HAP-1 (cell line): Measurements from ENCODE around the gene YIPF7.

Experiments used
- DNase-seq, 2 experiments: peaks; one replicate each; pipeline ENCODE4 v3.0.0-alpha.2; 2016 to 2020; ENCODE audit warnings: low spot score in 2 of 2
- H3K27me3 ChIP-seq: fragments of 250-450 bp; sonication (Bioruptor Pico); 2 replicates; pipeline ENCODE4 v1.5.1; 2020; ENCODE audit warnings: low read depth, mild to moderate bottlenecking, moderate library complexity
- H3K36me3 ChIP-seq: fragments of 250-450 bp; sonication (Bioruptor Pico); replicated peaks from 2 replicates; pipeline ENCODE4 v1.5.1; 2020; ENCODE audit warnings: mild to moderate bottlenecking
- H3K4me1 ChIP-seq: fragments of 250-450 bp; sonication (Bioruptor Pico); 2 replicates; pipeline ENCODE4 v1.5.1; 2020; ENCODE audit warnings: mild to moderate bottlenecking
- H3K4me3 ChIP-seq: fragments of 250-450 bp; sonication (Bioruptor Pico); 2 replicates; pipeline ENCODE4 v1.5.1; 2020; ENCODE audit warnings: mild to moderate bottlenecking, moderate library complexity
- H3K9me3 ChIP-seq: fragments of 250-450 bp; sonication (Bioruptor Pico); 2 replicates; pipeline ENCODE4 v1.5.1; 2020; ENCODE audit warnings: mild to moderate bottlenecking, moderate library complexity
- in situ Hi-C: fragments of 300-500 bp; cut with MboI; formaldehyde crosslinking; loops from 3 replicates; pipeline ENCODE4 v1.14.3; 2020; ENCODE audit warnings: low sequenced_read_pairs, inconsistent platforms, mixed read lengths

Gene YIPF7

GRCh38 chr4:44651425-44651824 is at the start of gene YIPF7:
YIPF7 (minus strand) TSS chr4:44651625; CDS start chr4:44650100, 1,525 bp downstream.
- no peaks in the 10 kb centered on the region for H3K9me3 ChIP-seq
- in situ Hi-C loops, result no loop called here
- no peak for DNase-seq
- no peaks in the 10 kb centered on the region for H3K36me3 ChIP-seq
- no peak within 1 kb of the TSS for H3K4me3 ChIP-seq
- H3K4me1 ChIP-seq, result no peaks in the 10 kb centered on the region; the same call in 1 of the 2 replicates
- peaks cover 3% of the 10 kb centered on the region; the same call in 1 of the 2 replicates for H3K27me3 ChIP-seq

- H3K9me3 ChIP-seq, result no peaks in the 10 kb centered on the region
- no peak for DNase-seq
- no peaks in the 10 kb centered on the region for H3K27me3 ChIP-seq
- peaks cover 72% of the 10 kb centered on the region for H3K36me3 ChIP-seq
- in situ Hi-C loops, result no loop called here
- no peaks in the 10 kb centered on the region for H3K4me1 ChIP-seq
- no peak overlapping the region for H3K4me3 ChIP-seq
Measured at GRCh38 chr4:44701037-44701436, 49.6 kb upstream of the YIPF7 start.

DNA sequence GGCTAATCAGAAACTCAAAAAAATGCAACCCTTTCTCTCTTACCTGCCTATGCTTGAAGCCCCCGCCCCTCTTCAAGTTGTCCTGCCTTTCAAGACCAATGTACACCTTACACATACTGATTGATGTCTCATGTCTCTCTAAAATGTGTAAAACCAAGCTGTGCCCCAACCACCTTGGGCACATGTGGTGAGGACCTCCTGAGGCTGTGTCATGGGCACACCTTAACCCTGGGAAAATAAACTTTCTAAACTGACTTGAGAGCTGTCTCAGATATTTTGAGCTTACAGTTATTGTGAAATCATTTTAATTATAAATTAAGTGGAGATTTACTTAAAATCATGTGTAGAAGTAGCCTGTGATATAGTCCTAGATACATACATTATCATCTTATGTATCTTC is 49.0 kb upstream of the YIPF7 start:
- in situ Hi-C loops, result no loop called here

DNA sequence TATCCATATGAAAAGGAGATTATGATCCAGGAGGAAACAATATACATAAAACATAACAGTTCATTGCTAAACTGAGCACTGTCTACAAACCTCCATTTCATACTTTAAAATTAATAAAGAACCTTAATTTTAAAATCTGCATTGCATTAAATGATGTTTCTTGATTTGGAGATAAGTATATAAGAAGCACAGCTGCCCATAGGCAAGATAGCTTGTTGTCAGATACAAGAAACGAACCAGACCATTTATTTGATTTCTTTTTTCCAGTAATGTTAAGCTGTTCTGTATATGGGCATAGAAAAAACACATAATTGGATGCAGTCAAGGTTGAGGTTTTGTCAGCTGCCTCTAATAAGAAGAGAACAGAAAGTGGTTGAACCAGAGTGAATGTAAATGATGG is 33.2 kb upstream of the YIPF7 start:
- DNase-seq, result no peak
- in situ Hi-C loops, result no loop called here
- Histone ChIP-seq H3K4me1 (peaks cover 12% of the 10 kb centered on the region), H3K9me3 (no peaks in the 10 kb centered on the region), H3K4me3 (no peak overlapping the region), H3K36me3 (peaks cover 70% of the 10 kb centered on the region), H3K27me3 (no peaks in the 10 kb centered on the region)

More for the DNA sequence above, 49.0 kb upstream of the YIPF7 start:
- Histone ChIP-seq H3K36me3 (peaks cover 78% of the 10 kb centered on the region), H3K27me3 (no peaks in the 10 kb centered on the region), H3K4me1 (no peaks in the 10 kb centered on the region), H3K9me3 (no peaks in the 10 kb centered on the region), H3K4me3 (no peak overlapping the region)
- no peak for DNase-seq

DNA sequence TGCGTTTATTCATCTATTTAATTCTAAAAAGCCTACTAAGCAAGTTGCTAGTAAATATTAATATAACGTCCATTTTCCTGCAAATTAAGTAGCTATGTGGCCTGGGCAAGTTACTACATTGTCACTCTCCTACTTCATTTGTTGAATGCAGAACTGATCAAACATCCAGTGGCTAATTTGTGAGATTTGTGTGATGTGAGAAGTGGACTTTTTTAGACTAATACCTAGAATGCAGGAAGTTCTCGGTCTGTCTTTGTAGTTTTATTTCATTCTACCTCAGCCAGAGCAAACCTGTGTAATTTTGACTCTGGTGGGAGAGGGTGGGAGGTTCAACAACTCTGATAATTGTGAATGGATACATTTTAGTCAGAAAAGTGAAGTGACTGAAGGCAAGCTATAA is 27.6 kb upstream of the YIPF7 start:
- in situ Hi-C loops, result no loop called here
- H3K27me3 ChIP-seq, result no peaks in the 10 kb centered on the region
- peaks cover 32% of the 10 kb centered on the region for H3K36me3 ChIP-seq
- H3K4me1 ChIP-seq, result peaks cover 14% of the 10 kb centered on the region
- peak overlapping the region; percentile 74 for H3K4me3 ChIP-seq
- no peaks in the 10 kb centered on the region for H3K9me3 ChIP-seq
- DNase-seq, result no peak

DNA sequence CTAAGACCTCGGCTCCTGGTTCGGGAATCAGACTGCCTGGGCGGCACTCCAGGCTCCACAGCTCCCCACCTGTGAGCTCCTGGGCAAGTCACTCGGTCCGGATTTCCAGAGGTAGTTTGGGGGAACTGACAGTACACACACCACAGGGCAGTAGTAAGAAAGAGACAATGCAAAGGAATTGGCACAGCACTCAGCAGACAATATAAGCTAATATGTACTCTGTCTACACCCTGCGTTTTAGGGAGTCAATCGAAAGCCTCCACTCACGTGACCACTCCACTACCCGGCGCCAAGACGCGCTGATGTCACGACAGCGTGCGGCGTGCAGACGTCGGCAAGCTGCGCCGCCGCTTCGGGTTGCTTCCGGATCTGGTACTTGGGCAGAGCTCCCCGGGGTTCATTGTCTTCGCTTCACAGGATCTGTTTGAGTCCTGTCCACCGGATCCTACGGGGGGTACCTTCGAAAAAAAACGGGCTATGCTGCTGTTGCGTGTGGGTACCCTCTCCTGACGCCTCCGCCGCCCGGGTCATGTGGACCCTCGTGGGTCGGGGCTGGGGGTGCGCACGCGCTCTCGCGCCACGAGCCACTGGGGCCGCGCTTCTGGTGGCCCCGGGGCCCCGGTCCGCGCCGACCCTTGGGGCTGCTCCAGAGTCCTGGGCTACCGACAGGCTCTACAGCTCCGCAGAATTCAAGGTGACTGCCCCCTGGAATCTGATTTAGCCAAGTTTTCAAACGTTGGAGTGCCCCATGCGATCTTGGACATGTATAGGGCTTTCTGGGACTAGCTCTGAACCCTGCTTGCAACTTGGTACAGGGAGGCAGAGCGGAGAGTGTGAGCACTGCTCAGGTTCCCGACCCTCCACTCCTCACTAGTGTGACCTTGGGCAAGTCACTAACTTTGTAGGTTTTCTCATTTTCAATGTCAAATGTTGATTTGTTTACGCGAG is 26.9 kb upstream of the YIPF7 start, which contains the start of gene GUF1:
TSS of gene GUF1 (plus strand) at position 327 of the 948 bp plus-strand sequence. CDS start at position 530, 203 bp downstream.
- Histone ChIP-seq H3K4me1 (peaks cover 14% of the 10 kb centered on the region), H3K27me3 (no peaks in the 10 kb centered on the region), H3K9me3 (no peaks in the 10 kb centered on the region), H3K36me3 (peaks cover 25% of the 10 kb centered on the region), H3K4me3 (peak within 1 kb of the TSS; percentile 74)
- DNase-seq, result peak; percentile 87 to 90
- in situ Hi-C loops, result no loop called here

DNA sequence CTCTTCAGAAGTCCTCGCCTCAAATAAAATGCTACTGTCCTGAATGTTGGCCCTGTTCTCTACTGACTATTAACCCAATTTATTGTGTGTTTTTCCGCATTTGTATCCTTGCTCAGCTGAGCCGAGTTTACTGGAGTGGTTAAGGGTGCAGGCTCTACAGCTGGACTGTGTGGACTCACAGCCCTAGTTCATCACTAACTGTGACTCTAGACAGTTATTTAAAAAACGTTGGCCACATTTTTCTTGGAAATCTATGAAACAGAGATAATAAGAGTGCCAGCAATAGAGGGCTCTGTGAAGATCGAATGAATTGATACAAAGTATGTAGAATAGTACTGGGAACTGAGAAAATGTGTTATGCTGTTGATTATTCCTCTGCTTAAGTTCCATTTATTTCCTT is 23.9 kb upstream of the YIPF7 start:
- in situ Hi-C loops, result no loop called here
- Histone ChIP-seq H3K4me3 (no peak overlapping the region), H3K4me1 (peaks cover 9% of the 10 kb centered on the region), H3K9me3 (no peaks in the 10 kb centered on the region), H3K27me3 (peaks cover 8% of the 10 kb centered on the region), H3K36me3 (no peaks in the 10 kb centered on the region)
- no peak for DNase-seq

DNA sequence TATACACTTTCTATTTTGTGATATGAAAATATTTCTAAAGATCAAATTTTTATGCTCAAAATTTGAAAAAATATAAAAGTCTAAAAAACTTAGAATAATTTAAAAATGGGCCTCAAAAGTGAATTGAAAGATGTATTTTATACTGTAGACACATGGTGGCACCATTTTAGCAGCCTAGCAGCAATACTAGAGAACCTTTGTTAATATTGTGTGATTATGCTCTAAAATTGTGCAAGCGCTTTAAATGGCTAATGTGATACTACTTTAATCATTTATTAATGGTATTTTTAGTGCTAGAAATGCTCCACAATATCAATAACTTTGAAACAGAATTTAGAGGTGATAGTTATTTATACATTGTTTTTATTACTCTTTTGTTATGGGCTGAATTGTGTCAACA is 23.0 kb upstream of the YIPF7 start:
- in situ Hi-C loops, result no loop called here
- DNase-seq, result no peak
- Histone ChIP-seq H3K36me3 (no peaks in the 10 kb centered on the region), H3K4me3 (no peak overlapping the region), H3K4me1 (no peaks in the 10 kb centered on the region; the same call in 1 of the 2 replicates), H3K9me3 (no peaks in the 10 kb centered on the region), H3K27me3 (peaks cover 8% of the 10 kb centered on the region)

DNA sequence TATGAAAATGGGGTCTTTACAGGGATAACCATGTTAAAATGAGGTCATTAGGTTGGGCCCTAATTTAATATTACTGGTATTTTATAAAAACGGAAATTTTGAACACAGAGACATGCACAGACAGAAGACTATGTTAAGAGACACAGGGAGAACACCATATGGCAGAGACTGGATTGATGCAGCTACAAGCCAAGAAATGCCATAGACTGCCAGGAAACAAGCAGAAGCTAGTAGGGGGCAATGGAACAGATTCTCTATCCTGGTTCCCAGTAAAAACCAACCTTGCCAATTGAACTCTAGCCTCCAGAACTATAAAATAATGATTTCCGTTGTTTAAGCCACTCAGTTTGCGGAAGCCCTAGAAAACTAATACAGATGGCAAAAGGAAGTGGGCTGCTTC is 20.2 kb upstream of the YIPF7 start:
- Histone ChIP-seq H3K4me1 (no peaks in the 10 kb centered on the region), H3K9me3 (no peaks in the 10 kb centered on the region), H3K36me3 (no peaks in the 10 kb centered on the region), H3K27me3 (peaks cover 8% of the 10 kb centered on the region), H3K4me3 (no peak overlapping the region)
- in situ Hi-C loops, result no loop called here
- DNase-seq, result no peak

- in situ Hi-C loops, result no loop called here
- no peaks in the 10 kb centered on the region for H3K4me1 ChIP-seq
- DNase-seq, result no peak
Measured at GRCh38 chr4:44670506-44671199, 19.2 kb upstream of the YIPF7 start.

DNA sequence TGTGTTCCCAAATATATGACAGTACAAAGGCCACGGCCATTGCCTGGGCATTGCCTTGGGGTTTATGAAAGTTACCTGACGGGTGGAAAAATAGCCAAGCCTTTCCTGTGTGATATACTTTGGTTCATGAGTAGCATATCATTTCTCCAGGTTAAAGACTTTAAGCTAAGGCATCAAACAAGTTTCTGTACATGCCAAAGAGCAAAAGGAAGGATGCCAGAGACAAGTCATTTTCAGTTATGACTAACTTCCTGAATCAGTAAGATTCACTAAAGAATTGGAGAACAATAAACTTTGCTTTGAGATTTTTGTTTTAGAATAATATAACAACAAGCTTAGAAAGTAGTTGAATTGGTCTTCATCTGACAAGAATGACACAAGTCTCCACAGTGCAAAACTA is 17.1 kb upstream of the YIPF7 start:
- peaks cover 8% of the 10 kb centered on the region for H3K27me3 ChIP-seq
- in situ Hi-C loops, result no loop called here
- H3K4me3 ChIP-seq, result no peak overlapping the region
- no peaks in the 10 kb centered on the region for H3K9me3 ChIP-seq
- H3K36me3 ChIP-seq, result no peaks in the 10 kb centered on the region
- no peaks in the 10 kb centered on the region for H3K4me1 ChIP-seq
- no peak for DNase-seq

More at GRCh38 chr4:44670506-44671199, 19.2 kb upstream of the YIPF7 start:
- no peak overlapping the region for H3K4me3 ChIP-seq
- H3K27me3 ChIP-seq, result peaks cover 8% of the 10 kb centered on the region
- no peaks in the 10 kb centered on the region for H3K9me3 ChIP-seq
- H3K36me3 ChIP-seq, result no peaks in the 10 kb centered on the region

- Histone ChIP-seq H3K4me3 (no peak overlapping the region), H3K27me3 (no peaks in the 10 kb centered on the region; the same call in 1 of the 2 replicates), H3K4me1 (no peaks in the 10 kb centered on the region), H3K9me3 (no peaks in the 10 kb centered on the region), H3K36me3 (no peaks in the 10 kb centered on the region)
- DNase-seq, result no peak
- in situ Hi-C loops, result no loop called here
Measured at GRCh38 chr4:44663539-44664263, 12.3 kb upstream of the YIPF7 start.

DNA sequence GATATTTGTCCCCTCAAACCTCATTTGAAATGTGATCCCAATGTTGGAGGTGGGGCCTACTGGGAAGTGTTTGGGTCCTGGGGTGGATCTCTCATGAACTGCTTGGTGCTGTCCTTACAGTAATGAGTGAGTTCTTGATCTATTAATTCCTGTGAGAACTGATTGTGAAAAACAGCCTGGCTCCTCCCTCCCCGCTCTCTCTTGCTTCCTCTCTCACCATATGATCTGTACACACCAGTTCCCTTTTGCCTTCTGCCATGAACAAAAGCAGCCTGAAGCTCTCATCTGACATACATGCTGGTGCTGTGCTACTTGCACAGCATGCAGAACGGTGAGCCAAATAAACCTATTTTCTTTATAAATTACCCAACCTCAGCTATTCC is 11.2 kb upstream of the YIPF7 start:
- no peak for DNase-seq
- Histone ChIP-seq H3K27me3 (no peaks in the 10 kb centered on the region; the same call in 1 of the 2 replicates), H3K36me3 (no peaks in the 10 kb centered on the region), H3K4me1 (no peaks in the 10 kb centered on the region), H3K9me3 (no peaks in the 10 kb centered on the region), H3K4me3 (no peak overlapping the region)
- in situ Hi-C loops, result no loop called here
